GM12865 (cell line): Measurements from ENCODE around the gene BAG5.

Source experiments
- DNase-seq: peaks from one replicate; pipeline ENCODE4 v3.0.0; 2010; ENCODE audit warnings: low read depth
- H3K4me3 ChIP-seq: 2 replicates; pipeline ENCODE4 v1.5.1; 2011; ENCODE audit warnings: mild to moderate bottlenecking, low read depth, low read length, control low read depth
- TF ChIP-seq, protein P1 (sequence below): IDR thresholded peaks from 2 replicates; pipeline ENCODE4 v1.5.1; 2011; ENCODE audit warnings: low read length, control low read depth, low read depth, inconsistent platforms; ENCODE audit not compliant: insufficient read depth; ENCODE audit errors: missing control alignments

The BAG5 gene

GRCh38 chr14:103558071-103558882 lies 4.2 kb downstream of the BAG5 start:
- no peak for DNase-seq
- TF ChIP-seq, protein P1, sequence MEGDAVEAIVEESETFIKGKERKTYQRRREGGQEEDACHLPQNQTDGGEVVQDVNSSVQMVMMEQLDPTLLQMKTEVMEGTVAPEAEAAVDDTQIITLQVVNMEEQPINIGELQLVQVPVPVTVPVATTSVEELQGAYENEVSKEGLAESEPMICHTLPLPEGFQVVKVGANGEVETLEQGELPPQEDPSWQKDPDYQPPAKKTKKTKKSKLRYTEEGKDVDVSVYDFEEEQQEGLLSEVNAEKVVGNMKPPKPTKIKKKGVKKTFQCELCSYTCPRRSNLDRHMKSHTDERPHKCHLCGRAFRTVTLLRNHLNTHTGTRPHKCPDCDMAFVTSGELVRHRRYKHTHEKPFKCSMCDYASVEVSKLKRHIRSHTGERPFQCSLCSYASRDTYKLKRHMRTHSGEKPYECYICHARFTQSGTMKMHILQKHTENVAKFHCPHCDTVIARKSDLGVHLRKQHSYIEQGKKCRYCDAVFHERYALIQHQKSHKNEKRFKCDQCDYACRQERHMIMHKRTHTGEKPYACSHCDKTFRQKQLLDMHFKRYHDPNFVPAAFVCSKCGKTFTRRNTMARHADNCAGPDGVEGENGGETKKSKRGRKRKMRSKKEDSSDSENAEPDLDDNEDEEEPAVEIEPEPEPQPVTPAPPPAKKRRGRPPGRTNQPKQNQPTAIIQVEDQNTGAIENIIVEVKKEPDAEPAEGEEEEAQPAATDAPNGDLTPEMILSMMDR: no peak
- H3K4me3 ChIP-seq: no peak overlapping the region

DNA sequence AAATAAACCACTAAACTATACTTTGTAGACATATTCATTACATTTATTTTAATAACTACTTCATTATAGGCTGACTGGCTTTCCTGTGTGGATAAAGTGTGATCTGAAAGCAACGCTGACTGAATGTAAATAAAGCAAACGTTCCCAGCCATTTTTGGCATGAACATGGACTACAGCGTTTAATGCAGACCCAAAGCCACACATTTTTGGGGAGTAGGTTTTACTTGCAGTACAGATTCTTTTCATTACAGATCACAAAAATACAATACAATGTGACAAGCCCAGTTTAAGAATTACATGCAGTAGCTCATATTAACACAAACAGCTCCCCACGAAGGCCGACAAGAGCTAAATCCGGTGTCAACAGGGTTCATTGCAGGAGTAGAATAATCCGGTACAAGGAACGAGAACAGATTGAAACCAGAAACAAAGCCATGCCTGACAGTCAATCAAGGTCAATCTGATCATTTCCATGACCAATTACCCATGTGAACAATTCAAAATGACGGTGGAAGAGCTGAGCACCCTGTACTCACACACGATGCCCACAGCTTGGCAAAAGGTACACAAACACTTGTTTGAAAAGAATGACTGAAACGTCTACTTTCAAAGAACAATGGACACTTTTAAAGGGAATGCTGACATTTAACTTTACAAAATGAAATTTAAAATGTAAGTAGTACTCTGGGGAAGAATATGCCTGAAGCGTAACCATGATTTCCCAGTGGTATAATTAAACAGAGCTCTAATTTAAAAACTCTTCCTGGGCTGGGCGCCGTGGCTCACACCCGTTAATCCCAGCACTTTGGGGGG lies 5.3 kb downstream of the BAG5 start:
- DNase-seq: no peak
- TF ChIP-seq, protein P1: no peak

GRCh38 chr14:103555559-103556337 lies 6.7 kb downstream of the BAG5 start:
- DNase-seq: no peak
- TF ChIP-seq, protein P1: no peak
- H3K4me3 ChIP-seq: no peak overlapping the region

More for the DNA sequence above, 5.3 kb downstream of the BAG5 start:
- no peak overlapping the region for H3K4me3 ChIP-seq

DNA sequence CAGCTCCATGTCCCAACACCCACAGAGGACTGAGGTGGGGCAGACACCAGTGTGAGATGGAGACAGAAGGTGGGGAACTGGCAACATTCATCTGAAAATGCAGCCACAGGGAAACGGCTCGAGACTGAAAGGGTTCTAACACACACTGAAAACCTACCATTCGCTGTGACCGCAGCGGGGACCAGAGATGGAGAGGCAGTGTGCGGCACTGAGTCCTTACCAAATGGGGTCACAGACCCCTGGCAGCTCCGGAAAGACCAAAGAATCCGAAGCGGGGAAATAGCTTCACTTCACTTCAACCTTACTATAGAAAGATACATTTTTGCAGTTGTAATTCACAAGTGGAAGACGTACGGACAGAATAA lies 9.6 kb downstream of the BAG5 start:
- TF ChIP-seq, protein P1: no peak
- no peak overlapping the region for H3K4me3 ChIP-seq
- no peak for DNase-seq

DNA sequence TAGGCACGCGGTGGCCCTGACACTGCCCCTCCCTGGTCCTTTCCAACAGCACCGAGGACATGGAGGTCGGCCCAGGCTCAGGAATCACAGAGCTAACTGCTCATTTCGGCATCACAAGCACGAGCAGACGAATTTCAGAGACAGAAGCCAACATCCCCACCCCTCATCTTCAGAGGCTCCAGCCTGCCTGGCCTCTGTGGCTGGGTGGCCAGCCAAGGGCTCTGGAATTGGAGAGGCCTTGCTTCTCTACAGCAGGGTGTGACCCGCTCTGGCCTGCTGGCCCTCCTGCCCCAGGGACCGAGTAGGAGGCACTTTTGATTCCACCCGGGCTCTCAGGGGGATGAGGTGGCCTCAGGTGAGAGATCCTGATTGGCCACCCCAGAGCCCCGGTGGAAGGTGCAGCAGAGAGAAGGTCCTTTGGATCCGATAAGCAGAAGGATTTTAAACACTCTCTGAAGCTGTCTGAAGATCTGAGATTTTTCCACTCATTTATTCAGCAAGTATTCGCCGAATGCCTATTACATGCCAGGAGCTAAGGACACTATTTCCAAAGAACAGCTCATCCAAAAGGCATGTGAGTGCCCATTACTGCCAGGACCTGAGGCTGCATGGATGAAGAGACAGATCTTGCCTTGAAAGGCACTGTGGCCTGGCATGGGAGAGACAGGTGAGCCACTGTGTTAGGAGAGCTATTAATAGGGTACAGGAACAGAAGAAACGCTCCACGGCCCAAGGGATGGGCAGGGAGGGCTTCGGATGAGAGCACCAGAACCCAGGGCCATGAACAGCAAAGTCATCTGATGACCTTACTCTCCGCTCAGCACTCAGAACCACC lies 10.2 kb downstream of the BAG5 start:
- no peak overlapping the region for H3K4me3 ChIP-seq
- TF ChIP-seq, protein P1: no peak
- no peak for DNase-seq

DNA sequence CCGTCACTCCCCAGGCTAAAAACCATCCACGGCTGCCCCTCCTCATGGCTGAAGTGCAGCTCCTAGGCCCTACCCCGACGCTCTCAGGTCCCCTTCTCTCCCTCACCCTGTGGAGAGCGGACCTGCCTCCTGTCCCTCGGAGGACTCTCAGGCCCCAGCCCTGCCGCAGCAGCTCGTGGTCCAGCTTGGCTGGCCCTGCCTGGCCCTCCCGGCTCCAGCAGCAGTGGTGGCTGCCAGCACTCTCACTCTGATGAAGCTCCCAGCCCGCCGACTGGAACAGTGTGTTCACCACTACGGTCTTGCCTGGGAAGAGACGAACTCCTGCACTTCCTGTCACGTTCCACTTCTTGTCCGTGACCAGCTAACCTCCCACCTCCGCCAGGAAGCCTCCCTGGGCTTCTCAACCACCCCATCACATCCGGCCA lies 11.1 kb downstream of the BAG5 start:
- no peak for DNase-seq
- no peak overlapping the region for H3K4me3 ChIP-seq
- TF ChIP-seq, protein P1: no peak
